T1000 (cell line): ENCODE results near the gene FAM107A.

Experiments
- DNase-seq: peaks from one replicate; lab custom pipeline; 2025; ENCODE audit warnings: mixed read lengths; lab: John Stamatoyannopoulos, UW

Gene FAM107A

GRCh38 chr3:58518291-58518789 lies 58.9 kb downstream of the FAM107A start:
- no peak for DNase-seq

- no peak for DNase-seq
Measured at GRCh38 chr3:58514405-58514804, 62.8 kb downstream of the FAM107A start.
